GM19238 (cell line): Measurements from ENCODE around the gene PCDHGA2.
A peak's percentile ranks its signal among the peaks of the same experiment; 100 is the strongest.
"Not testable (repeated sequence)": the region's sequence is repeated elsewhere in the genome, so short reads cannot be mapped to it uniquely, and the experiment has no call there.

Experiments used
- DNase-seq: peaks from one replicate; pipeline ENCODE4 v3.0.0; 2011; ENCODE audit warnings: low spot score; ENCODE audit not compliant: insufficient read length

PCDHGA2 gene

DNA sequence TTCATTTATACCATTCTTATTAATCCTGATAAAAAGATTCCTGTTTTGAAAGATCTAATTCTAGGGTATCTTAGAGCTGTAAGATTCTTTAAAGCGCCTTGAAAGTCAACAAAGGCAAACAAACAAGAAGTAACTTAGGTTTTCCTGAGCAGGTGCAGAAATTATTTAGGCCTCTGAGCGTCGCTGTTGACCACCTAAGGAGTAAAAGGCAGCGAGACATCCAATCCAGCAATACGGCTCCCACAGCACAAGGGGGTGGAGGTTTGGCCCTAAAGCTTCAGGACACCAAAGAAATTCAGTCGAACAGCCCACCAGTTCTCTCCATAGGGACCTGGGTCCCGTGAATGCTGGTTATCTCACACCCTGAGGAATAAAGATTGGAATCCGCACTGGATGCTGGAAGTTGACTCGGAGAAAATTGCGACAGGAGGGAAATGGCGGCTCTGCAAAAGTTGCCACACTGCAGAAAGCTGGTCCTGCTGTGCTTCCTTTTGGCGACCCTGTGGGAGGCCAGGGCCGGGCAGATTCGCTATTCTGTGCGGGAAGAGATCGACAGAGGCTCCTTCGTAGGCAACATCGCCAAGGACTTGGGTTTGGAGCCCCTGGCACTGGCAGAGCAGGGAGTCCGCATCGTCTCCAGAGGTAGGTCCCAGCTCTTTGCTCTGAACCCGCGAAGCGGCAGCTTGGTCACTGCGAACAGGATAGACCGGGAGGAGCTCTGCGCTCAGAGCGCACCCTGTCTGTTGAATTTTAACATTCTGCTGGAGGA lies at the start of gene PCDHGA2:
Gene PCDHGA2 (plus strand): TSS at position 223 of the 769 bp plus-strand sequence.
- no peak for DNase-seq

- no peak for DNase-seq
Observed at GRCh38 chr5:141298376-141298775, 40.2 kb upstream of the PCDHGA2 start.

DNA sequence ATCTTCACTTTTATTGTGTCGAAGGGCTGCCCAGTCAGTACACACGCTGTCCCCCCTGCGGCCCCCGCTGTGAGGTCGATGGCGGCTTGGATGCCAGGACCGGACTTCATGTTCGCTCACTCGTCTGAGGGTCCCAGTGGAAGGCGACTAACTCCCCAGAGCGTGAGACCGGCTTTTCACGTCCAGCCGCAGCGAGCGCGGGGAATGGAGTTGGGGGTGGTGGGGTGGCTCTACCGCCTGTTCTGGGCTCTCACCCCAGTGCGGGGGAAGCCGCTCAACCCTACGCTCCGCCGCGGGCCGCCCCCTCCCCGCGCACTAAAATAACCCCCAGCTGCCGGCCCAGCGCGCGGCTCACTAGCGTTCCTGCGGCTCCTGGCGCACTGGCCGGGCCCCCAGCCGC lies 34.8 kb upstream of the PCDHGA2 start, which contains the start of gene SLC25A2:
Gene SLC25A2 (minus strand): TSS at position 294 of the 400 bp plus-strand sequence. CDS start 184 bp downstream, at position 110.
- no peak for DNase-seq

GRCh38 chr5:141306630-141307029 lies 31.9 kb upstream of the PCDHGA2 start:
- DNase-seq = no peak

DNA sequence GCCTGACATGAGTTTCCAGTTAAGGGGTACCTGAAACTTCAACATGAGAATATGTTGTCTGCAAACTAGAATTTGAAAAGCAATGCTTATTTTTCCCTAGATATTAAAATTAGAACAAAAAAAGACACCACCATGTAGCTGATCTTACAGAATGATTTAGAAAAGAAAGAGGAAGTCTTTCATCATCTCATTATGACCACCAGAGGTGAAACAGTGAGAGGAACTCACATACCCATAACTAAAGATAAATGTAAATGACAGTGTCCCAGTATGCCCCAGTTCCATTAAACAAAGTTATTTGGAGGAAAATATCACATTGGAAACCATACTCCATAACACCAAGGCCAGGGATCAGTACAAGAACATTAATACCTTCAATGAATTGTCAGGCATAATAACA lies 24.8 kb upstream of the PCDHGA2 start:
- no peak for DNase-seq

GRCh38 chr5:141316963-141317362 lies 21.6 kb upstream of the PCDHGA2 start:
- not testable (repeated sequence) for DNase-seq

- DNase-seq = no peak
Observed at GRCh38 chr5:141319202-141319601, 19.4 kb upstream of the PCDHGA2 start.

GRCh38 chr5:141319699-141320098 lies 18.9 kb upstream of the PCDHGA2 start:
- DNase-seq = no peak

DNA sequence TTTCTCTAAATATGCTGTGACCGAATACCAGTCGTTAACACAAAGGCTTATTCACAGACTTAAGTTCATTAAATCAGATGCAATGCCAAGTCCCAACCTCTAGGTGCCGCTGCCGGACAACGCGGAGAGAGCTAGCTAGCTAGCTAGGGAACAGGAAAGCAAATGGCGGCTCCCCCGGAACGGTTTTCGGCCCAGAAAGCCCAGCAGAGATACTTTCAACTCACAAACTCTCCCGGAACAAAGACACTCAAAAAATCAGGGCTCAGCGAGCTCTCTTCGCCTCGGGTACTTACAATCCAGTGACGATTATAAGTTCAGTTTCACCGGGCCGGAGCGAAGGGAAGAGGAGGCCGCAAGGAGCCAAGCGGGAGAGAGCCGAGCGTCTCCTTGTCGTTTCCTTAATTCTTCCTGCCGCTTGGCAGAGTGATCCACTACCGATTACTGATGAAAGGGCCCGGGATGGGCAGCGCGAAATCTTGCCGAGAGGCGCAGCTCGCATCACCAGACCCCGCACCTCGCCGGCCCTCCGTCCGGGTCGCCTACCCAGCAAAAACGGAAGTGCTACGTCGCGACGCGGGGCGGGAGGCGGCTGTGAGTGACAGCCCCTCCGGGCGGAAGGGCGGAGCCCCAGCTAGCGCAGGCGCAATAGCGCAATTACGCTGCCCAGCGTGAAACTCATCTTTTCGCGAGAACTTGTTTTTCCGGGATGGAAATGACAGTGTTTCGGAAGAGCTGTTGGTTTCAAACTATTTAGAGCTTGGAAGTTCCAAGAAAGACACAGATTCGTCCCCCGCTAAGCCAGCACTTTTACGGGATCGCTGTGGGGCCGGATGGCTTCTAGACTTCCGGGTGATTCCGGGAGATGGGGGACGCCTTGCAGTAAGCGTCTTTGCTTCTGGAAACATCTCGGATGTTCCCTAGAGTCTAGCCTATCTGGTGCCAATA lies 18.1 kb upstream of the PCDHGA2 start, which contains the start of gene TAF7:
Gene TAF7 (minus strand): TSS at position 560 of the 945 bp plus-strand sequence. CDS start 740 bp downstream, outside the sequence.
- DNase-seq = peak; percentile 78

GRCh38 chr5:141322261-141322660 lies 16.3 kb upstream of the PCDHGA2 start:
- no peak for DNase-seq

- DNase-seq = no peak
Observed at GRCh38 chr5:141326088-141326854, 12.3 kb upstream of the PCDHGA2 start.

DNA sequence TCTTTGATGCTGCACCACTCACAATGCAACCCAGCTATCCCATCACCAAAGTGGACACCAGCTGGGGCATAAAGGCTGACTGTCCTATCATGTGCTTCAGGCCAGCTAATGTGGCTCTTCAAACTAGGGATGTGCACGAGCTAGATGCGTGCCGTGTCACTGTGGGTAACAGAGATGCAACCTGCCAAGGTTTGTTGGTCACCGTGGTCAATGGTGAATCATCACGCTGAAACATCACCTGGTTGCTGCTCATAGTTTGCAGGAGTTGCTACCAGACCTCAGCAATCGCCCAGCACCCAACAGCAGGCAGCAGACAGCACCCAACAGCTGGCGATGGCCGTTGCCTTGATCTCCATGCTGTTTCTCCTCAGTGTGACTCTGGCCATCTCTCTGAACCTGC lies 10.3 kb upstream of the PCDHGA2 start:
- DNase-seq = no peak

DNA sequence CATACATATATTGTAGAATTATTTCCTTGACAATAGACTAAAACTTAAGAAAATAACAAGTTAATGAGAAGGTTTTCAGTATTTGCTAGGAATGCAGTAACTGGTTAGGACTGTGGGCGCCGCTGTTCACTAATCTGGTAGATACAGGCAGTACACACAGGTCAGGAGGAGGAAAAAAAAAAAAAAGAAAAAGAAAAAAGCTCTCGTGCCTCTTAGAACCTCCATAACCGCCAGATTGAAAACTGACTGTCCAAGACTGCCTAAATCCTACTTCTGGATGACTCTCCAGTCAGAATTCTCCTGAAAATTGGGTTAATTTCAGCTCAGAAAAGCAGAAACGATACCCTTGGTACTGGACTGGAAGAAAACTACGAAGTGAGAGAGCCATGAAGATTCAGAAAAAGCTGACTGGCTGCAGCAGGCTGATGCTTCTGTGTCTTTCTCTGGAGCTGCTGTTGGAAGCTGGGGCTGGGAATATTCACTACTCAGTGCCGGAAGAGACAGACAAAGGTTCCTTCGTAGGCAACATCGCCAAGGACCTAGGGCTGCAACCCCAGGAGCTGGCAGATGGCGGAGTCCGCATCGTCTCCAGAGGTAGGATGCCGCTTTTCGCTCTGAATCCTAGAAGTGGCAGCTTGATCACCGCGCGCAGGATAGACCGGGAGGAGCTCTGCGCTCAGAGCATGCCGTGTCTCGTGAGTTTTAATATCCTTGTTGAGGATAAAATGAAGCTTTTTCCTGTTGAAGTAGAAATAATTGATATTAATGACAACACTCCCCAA lies 8.1 kb upstream of the PCDHGA2 start, which contains the start of gene PCDHGA1:
Gene PCDHGA1 (plus strand): TSS at position 216 of the 782 bp plus-strand sequence.
- DNase-seq = no peak

- not testable (repeated sequence) for DNase-seq
Observed at GRCh38 chr5:141332571-141332970, 6.0 kb upstream of the PCDHGA2 start.

- not testable (repeated sequence) for DNase-seq
Observed at GRCh38 chr5:141340781-141341354, 2.3 kb downstream of the PCDHGA2 start.

DNA sequence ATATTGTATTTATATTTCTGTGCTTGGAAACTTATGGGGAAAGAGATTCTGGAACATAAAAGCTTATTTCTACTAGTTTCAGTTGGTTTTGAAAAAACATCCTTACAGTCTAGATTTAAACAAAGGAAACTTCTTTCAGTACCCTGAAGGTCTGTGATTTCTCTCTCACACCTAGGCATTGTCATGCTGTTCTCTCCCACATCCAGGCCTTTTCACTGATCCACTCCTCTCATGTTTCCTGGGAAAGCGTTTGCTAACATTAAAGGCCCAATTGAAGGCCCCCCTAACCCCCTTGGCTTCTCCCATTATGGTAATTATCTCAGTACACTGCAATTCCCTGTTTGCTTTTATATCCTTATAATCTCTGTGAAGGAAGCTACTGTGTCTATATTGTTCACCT lies 4.2 kb downstream of the PCDHGA2 start:
- DNase-seq = no peak

GRCh38 chr5:141343242-141343952 lies 4.8 kb downstream of the PCDHGA2 start, which contains the start of gene PCDHGA3:
Gene PCDHGA3 (plus strand): TSS chr5:141343829. CDS start chr5:141344034, 205 bp downstream.
- DNase-seq = no peak

GRCh38 chr5:141343953-141344463 lies 5.4 kb downstream of the PCDHGA2 start:
- no peak for DNase-seq

DNA sequence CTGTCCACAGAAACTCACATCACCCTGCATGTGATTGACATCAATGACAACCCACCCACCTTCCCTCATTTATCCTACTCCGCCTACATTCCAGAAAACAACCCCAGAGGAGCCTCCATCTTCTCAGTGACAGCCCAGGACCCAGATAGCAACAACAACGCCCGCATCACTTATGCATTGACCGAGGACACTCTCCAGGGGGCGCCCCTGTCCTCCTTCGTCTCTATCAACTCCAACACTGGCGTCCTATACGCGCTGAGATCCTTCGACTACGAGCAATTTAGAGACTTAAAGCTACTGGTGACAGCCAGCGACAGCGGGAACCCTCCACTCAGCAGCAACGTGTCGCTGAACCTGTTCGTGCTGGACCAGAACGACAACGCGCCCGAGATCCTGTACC lies 6.8 kb downstream of the PCDHGA2 start:
- no peak for DNase-seq
